T-helper 2 cell treated with Interferon-gamma antibody and Interleukin-4, amounts not matched to agents 100 ng/mL and 5 ng/mL, for 36 hours (primary cell): ENCODE measurements around the gene AGAP1. TPM values are rescaled to one million over a fixed set of nuclear protein-coding genes. Genes with fewer than 3 reads are reported as not detected.

ENCODE experiments used
- intact Hi-C: fragments of 100-400 bp; cut with micrococcal nuclease; formaldehyde crosslinking; loops from one replicate; pipeline ENCODE4 v1.15.1; 2023
- total RNA-seq: library from RNA; stranded (reverse); gene quantifications from 2 replicates; pipeline ENCODE4 v1.2.3, GENCODE V29; 2022

The AGAP1 gene
- total RNA-seq, 1 donor from 2014 or later: 1.4 TPM

DNA sequence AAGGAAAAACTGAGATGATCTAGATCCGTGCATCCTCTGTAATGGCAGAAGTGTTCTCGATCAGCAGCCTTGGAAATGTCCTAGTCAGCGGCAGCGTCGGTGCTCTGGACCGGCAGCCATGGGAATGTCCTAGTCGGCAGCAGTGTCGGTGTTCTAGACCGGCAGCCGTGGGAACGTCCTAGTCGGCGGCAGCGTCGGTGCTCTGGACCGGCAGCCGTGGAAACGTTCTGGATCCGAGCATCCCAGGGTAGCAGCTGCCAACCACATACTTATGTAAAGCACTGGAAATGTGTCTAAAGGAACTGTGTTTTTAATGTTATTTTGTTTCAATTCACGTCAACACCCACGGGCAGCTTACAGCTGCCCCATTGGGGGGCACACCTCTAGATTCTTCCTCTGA, 615.6 kb downstream of the AGAP1 start:
- intact Hi-C loops: no loop called here

DNA sequence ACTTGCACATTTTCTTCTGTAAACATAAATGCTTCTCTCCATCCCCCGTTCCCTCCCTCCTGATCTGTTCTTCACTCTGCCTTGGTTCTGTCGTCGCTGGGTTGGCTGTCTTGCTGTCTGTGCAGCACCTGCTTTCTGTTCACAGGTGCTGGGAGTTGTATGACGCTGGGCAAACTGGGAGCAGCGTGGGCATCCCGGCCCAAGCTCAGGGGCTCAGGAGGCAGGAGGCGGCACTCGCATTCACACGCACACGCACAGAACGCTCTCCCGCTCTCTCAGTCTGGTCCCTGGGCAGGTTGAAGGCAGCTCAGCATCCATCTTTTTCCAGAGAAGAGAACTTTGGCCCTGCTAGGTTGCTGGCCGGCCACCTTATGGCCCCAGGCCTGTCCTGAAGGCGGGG, 618.6 kb downstream of the AGAP1 start:
- intact Hi-C loops: no loop called here

DNA sequence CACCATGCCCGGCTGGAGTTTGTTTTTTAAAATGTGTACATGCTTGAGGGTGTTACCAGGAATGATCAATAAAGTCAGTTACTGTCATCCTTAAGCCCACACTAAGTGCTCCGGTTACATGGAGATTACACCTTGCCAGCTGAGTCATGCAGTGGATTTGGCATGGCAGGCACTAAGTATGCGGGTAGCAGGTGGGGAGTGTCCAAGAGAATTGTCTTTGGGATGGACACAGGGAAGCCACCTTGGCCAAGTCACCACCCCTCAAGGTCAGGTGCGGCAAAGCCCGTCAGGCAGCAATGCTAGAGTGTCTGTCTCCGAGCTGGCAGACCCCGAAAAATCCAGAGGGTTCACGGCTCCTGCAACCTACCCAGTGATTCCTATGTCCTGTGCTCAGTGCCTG, 619.6 kb downstream of the AGAP1 start:
- intact Hi-C loops: no loop called here

DNA sequence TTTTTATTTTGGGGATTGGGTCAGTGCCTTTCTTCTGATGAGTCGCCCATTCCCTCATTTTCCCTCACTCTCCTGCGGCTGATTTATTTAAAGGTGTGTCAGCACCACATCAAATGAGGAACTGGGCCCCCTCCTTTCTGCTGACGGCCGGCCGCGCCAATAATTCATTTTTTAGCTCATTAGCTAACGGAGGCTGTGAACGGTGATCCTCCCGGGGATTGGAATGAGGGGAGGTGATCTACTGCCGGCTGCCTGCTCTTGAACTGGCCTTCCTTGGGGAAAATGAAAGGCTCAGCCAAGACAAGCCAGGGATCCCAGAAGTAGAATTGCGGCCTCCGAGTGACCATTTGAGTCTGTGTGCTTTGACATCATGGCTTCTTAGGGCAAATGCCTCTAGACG, 620.1 kb downstream of the AGAP1 start:
- intact Hi-C loops: no loop called here

DNA sequence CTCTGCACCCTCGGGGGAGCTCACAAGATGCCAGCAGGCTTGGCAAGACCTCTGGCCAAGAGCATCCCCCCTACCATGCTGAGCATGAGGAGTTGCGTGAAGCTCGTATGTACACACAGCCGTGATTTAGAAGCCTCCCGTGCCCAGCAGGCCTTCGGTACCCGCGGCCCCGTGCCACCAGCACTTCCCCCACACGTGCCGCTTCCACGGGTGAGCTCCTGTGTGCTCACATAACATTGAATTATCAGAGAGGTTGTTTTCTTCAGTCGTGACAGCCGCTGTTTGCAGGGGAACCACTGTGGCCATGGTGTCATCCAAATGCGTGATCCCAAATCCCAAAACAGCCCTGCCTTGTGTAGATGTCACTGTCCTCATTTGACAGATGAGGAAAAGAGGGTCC, 621.1 kb downstream of the AGAP1 start:
- intact Hi-C loops: no loop called here

DNA sequence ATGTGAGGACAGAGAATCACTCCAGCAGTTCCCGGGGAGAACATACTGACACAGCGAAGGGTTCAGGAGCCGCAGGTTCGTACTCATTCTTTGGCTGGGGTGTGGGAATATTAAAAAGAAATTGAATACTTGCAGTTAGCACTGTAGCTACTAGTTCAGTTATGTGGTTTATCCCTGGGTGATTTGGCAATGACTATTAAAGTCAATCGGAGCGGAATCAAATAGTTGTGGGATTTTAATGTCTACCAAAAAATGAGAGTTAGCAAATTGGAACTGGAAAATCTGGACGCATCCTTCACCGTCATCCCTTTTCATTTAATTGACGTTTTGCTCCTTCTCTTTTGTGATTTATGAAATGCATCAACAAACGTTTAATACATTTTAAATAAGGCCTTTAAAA, 623.6 kb downstream of the AGAP1 start:
- intact Hi-C loops: no loop called here

DNA sequence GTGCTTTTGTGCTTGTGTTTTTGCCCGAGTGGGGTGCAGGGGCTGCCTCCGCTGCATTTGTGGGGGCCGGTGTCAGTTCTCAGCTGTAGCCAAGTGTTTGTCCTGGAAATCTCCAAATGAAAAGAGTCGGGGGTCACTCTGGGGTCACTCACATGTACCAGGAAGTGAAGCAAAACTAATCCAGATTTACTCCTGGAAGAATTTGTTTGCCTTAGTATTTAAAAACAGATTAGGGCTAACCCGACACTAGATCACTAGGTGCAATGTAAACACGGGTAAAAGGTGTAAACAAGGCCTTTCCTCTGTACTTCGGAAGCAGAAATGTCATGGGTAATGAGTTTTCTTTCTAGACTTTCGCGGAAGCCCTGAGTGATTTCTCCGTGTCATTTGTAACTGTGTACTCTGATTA, 624.0 kb downstream of the AGAP1 start:
- intact Hi-C loops: no loop called here

DNA sequence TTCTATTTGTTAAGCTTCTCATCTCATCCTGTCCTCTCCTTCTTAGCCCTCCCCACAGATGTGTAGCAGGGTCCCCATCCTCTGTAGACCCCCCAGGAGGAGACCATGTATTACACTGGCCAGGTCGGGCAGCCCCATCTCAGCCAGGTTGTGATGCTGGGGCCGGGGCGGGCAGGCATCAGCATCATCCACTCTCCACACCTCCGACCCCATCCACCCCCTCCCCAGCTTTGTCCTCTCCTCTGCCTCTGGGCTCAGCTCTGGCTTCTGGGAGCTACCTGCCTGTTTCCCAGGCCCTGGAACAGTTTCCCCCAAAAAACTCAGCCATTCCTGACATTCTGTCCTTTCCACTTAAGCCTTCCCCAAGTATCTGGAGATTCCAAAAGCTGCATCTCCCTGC, 625.2 kb downstream of the AGAP1 start:
- intact Hi-C loops: no loop called here

DNA sequence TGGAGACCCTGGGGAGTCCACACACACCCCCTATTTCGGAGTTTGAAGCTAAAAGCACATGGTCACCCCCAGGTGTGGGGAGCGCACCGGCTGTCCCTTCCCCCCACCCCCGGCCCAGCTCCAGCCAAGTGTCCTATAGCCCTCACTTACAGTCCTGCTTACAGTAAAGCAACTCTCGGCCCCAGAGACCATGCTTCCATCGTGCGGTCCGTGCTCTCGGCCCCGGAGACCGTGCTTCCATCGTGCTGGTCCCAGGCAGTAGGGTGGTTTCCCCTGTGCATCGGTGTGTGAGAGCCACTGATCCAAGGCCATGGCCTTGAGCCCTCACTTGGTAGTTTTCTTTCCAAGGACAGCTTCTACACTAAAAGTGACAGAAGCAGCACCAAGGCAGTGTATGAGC, 625.6 kb downstream of the AGAP1 start:
- intact Hi-C loops: no loop called here

DNA sequence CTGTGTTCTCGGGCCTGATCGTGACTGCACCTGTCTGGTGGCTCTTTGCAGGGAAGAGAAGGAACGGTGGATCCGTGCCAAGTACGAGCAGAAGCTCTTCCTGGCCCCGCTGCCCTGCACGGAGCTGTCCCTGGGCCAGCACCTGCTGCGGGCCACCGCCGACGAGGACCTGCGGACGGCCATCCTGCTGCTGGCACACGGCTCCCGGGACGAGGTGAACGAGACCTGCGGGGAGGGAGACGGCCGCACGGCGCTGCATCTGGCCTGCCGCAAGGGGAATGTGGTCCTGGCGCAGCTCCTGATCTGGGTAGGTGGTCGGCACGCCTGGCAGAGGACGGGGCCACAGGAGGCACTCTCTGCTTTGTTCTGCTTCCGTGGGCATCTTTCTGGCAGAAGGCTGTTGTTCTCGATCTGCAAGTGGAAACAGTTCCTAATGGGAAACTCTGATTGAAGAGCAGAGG, 626.3 kb downstream of the AGAP1 start:
- intact Hi-C loops: no loop called here

DNA sequence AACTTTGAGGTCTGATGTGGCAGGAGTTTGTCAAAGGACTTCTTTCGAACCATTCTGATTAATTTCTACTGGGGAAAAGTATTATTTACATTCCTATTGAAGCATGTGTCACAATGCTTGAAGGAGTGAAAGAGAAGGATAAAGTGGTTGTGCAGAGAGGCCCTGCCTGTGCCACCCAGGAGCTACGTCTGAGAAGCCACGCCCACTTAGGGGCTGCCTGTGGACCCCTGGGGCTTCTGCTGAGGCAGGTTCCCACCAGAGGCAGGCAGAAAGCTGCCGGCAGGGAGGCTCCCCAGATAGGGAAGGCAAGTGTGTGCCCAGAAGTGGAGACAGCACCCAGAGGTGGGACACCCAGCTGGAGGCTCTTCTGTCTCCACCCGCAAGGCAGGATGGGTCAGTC, 627.0 kb downstream of the AGAP1 start:
- intact Hi-C loops: no loop called here

DNA sequence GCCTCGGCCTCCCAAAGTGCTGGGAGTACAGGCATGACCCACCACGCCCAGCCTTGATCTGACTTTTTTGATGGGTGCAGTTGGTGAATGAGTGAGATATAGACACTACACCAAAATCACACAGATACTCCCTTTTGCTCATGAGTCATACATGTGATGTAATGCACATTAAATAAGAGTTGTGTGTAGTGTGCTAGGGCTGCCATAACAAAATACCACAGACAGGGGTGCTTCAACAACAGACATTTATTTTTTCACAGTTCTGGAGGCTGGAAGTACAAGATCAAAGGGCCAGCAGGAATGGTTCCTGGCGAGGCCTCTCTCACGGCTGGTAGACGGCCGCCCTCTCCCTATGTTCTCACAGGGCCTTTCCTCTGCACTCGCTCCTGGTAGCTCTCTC, 627.7 kb downstream of the AGAP1 start:
- intact Hi-C loops: no loop called here

DNA sequence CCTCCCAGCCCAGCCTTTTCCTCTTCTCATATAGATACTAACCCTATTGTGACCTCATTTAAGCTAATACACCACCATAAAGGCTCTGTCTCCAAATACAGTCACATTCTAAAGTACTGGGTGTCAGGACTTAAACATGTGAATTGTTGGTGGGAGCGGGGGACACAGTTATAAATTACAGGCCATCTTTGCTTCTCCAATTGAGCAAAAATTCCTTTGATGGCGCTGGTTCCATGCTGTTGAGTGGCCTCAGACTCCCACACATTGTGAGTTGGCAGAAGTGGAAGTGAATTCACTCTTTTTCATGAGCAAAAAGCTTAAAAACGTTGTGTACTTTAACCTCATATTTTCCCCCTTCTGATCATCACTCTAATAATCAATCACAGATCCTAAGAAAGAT, 628.4 kb downstream of the AGAP1 start:
- intact Hi-C loops: no loop called here

DNA sequence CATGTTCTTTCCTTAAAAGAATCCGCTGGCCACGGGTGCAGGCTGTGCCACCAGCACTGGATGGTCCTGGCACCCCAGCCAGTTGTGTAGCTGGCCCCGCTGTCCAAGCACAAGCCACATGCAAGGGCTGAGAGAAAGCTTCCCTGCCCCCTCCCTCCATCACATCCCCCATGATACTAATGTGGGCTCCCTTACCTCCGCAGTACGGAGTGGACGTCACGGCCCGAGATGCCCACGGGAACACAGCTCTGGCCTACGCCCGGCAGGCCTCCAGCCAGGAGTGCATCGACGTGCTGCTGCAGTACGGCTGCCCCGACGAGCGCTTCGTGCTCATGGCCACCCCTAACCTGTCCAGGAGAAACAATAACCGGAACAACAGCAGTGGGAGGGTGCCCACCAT, 629.9 kb downstream of the AGAP1 start:
- intact Hi-C loops: no loop called here

DNA sequence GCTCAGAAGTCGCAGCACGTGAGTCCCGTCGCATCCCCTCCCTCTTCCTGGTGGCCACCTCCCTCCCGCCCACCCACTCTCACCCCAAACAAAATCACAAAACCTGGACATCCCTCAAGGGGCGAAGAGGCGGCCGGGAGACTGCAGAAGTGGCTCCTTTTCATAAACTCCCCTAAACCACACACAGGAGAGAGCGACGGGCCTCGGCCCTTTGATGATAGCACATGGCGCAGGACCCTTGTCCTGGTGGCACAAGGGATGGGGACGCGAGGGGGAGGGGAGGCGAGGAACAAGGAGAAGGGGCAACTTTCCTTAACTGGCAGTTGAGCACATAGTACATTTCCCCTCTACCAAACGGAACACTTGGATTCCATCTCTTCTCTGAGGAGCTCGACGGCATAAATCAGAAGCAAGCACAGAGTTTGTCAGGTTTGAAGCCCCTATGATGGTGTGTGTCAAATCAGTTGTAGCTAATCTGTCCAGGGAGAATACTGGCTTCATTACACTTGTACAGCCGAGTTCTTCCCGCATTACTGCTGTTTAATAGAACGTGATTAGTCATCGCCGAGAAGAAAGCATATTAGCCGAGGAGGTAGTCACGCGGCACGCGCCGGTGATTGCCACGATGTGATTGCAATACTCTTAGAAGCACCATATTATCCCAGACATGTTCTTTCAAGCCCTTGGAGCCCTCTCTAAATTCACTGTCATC, 630.5 kb downstream of the AGAP1 start:
- intact Hi-C loops: no loop called here

DNA sequence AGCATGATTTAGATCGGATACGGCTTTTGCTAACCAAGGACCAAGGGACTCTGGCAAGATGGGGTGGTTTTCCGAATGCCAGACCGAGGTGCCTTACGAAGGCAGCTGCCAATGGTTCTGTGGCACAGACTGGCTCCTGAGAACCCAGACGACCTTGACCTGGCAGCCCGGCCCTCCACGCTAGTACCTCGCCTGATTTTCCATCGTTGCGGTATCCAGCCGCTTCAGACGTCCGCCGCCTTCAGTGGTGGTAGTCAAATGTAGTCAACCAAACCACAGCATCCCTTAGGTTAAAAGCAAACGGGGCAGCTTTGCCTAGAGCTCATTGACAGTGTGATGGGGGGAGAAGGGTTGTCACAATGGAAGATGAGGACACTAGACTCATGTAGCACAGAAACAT, 631.7 kb downstream of the AGAP1 start:
- intact Hi-C loops: no loop called here

DNA sequence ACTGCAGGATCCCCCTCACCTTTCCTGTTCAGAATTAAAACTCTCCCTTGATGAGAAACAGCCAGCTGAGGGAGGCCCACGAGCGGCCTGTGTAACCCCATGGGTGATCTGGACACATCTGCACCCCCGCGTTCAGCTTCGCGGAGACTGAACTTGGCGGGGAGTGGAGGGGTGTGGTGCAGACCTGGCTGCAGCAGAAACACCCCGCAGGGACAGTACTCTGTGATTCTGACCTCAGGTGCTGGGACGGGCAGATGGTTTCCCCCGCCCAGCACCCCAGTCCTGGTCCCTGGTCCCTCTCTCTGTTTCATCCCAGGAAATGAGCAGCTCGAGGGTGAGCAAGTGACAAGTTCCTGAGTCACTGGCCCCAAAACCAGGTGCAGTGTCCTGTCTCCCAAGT, 633.2 kb downstream of the AGAP1 start:
- intact Hi-C loops: no loop called here

DNA sequence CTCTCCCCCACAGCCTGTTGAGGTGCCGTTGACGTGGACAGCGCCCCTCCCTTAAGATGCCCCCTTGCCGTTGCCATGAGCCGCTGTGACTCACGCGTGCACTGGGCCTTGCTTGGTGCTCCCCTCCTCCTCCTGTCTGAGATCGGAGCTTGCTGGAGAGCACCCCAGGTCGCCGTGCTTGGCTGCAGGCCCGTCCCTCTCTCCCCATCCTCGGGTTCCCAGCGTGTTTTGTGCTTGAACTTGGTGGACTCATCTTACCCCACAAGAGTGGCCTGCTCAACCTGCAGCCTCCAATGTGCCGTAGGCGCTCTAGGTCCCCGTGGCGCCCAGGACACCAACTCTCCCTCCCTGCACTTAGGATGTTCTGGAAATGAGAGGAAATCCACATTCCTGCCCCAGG, 634.5 kb downstream of the AGAP1 start:
- intact Hi-C loops: no loop called here

DNA sequence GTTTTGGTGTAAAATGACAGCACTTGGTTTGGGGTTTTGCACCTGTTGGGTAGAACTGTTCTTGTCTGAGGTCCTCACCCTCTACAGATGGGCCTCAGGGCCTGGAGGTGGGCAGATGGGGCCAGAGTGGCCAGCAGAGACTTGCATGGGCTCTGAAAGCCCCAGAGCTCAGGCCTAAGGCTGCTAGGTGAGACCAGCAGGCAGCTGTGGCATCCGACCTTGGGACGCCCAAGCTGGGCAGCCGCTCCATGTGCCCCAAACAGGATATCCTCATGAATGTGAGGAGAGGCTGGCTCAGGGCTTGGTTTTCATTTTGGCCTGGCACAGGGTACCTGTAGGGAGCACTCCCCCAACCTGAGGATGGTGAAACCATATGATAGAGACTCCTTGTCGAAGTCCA, 636.1 kb downstream of the AGAP1 start:
- intact Hi-C loops: no loop called here

DNA sequence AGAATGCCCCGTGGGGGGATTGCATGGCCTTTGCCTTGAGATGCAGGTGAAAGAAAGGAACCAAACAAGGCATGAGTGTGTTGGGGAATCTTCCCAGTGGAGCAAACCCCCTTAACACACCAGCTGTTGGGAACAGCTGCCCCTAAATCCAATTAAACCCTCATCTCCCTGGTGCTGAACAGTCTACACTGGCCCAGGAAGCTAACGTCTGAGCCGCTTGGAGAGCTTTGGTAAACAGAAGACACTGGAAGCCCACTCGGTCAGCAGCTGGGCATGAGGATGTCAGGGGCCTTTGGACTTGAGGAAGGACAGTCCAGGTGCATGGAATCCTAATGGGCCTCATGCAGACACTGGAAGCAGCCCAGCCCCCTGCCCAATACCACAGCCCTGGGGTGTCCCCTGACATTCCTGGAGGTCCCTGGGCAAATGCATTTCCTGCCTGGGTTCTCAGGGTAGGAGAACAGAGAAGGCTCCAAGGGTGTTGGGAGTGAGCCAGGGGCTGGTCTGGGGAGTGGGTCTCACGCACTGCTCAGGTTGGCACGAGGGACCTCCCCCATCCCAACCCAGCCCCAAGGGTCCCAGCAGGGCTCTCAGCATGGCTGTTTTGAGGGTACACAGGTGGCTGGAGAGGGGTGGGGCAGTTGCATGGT, 636.6 kb downstream of the AGAP1 start:
- intact Hi-C loops: no loop called here

DNA sequence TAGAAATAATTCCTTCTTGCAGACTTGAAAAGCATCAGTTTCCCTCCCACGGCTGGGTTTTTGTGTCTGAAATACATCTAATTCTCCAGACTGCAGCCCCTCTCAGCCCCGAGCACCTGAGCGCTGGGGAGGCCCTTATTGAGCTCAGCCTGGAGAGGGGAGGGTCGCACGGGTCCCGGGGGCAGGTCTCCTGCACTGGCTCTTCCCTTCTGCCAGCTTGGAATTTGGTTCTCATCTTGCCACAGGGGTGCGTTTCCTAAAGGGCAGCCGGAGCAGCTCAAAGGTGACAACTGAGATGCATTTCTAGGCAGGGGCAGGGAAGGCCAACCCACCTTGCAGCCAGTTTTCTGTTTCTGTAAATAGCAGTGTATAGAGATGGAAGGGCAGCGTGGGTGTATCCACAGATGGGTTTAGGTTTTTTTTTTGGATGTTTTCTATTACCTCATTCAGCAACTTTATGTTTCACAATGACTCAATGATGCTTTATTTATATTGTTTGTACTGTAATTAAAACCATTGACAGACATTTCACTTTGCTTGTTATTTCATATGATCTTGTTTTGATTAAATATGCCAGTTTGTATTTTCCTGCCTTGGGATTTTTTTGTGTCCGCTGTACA, 637.3 kb downstream of the AGAP1 start:
- intact Hi-C loops: no loop called here

DNA sequence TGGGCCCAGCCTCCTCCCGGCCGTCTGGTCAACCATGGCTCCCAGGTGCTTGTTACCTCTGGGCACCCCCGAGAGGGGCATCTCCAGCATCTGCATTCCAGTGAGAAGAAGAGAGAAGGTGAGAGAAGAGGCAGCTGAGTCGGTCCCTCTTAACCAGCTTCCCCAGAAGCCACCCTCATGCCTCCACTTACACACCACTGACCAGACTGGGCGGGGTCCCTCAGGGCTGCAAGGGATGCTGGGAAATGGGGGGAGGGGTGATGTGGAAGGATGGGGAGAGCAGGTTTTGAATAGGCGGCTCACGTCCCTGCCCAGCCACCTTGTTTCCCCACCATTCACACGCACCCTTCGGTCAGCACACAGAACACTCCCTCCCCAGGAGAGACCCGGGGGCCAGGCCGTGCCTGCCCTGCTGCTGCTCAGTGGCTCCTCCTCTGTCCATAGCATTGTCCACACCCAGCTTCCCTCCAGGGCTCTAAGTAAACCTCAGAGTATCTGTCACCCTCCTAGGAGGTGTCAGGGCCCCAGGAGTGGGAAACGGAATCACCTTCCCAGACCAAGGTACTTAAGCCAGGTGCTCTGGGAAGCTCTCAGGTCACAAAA, 639.7 kb downstream of the AGAP1 start:
- intact Hi-C loops: no loop called here
